Measurements from ENCODE around the gene KLHL29. TPM values are rescaled to one million over a fixed set of nuclear protein-coding genes. Genes with fewer than 3 reads are reported as not detected.
A peak's percentile ranks its signal among the peaks of the same experiment; 100 is the strongest.

KLHL29 gene
- total and polyA plus RNA-seq, 2 experiments from 2014 or later, result 3.8 to 9.9 TPM

GRCh38 chr2:23478087-23478932 is 93.3 kb downstream of the KLHL29 start:
- WGBS (ENCODE audit: low lambda C conversion rate, missing lambda C conversion rate), result 61% methylated on average over 17 of the region's 17 CpGs
- Histone ChIP-seq H3K9me3 (ENCODE audit: low read depth) (no peaks in the 10 kb centered on the region), H3K79me2 (no peaks in the 10 kb centered on the region), H3K36me3 (replicated peaks; ENCODE audit: insufficient read depth, low read depth) (no peaks in the 10 kb centered on the region), H2AFZ (no peak overlapping the region), H3K27ac (no peak overlapping the region), H3K4me1 (ENCODE audit: insufficient read depth) (peaks cover 16% of the 10 kb centered on the region), H4K20me1 (ENCODE audit: insufficient read depth, poor library complexity, severe bottlenecking) (no peaks in the 10 kb centered on the region), H3K9me2 (replicated peaks; ENCODE audit: insufficient read depth) (no peaks in the 10 kb centered on the region), H3K4me3 (no peak overlapping the region), H3K4me2 (no peak overlapping the region), H3K27me3 (no peaks in the 10 kb centered on the region)
- DNase-seq (ENCODE audit: low spot score), result no peak
- TF ChIP-seq EZH2 (IDR thresholded peaks at IDR 0.05; ENCODE audit: borderline replicate concordance) (no peak), CTCF (IDR thresholded peaks at IDR 0.05; ENCODE audit: poor library complexity) (no peak), EZH2phosphoT487 (IDR thresholded peaks at IDR 0.05; ENCODE audit: low read depth, severe bottlenecking, unreplicated experiment) (no peak)

GRCh38 chr2:23478933-23479683 is 94.1 kb downstream of the KLHL29 start:
- Histone ChIP-seq H3K27me3 (no peaks in the 10 kb centered on the region), H3K9me2 (replicated peaks; ENCODE audit: insufficient read depth) (no peaks in the 10 kb centered on the region), H3K36me3 (replicated peaks; ENCODE audit: insufficient read depth, low read depth) (no peaks in the 10 kb centered on the region), H3K9me3 (ENCODE audit: low read depth) (no peaks in the 10 kb centered on the region), H3K4me2 (no peak overlapping the region), H3K4me1 (ENCODE audit: insufficient read depth) (peaks cover 16% of the 10 kb centered on the region), H3K27ac (no peak overlapping the region), H3K79me2 (no peaks in the 10 kb centered on the region), H3K4me3 (no peak overlapping the region), H4K20me1 (ENCODE audit: insufficient read depth, poor library complexity, severe bottlenecking) (no peaks in the 10 kb centered on the region), H2AFZ (no peak overlapping the region)
- TF ChIP-seq EZH2phosphoT487 (IDR thresholded peaks at IDR 0.05; ENCODE audit: low read depth, severe bottlenecking, unreplicated experiment), result no peak
- no peak for TF ChIP-seq CTCF (IDR thresholded peaks at IDR 0.05; ENCODE audit: poor library complexity)
- no peak for TF ChIP-seq EZH2 (IDR thresholded peaks at IDR 0.05; ENCODE audit: borderline replicate concordance)
- 88% methylated on average over 20 of the region's 20 CpGs for WGBS (ENCODE audit: low lambda C conversion rate, missing lambda C conversion rate)
- DNase-seq (ENCODE audit: low spot score), result no peak

- no peak for TF ChIP-seq EZH2 (IDR thresholded peaks at IDR 0.05; ENCODE audit: borderline replicate concordance)
- no peak for TF ChIP-seq EZH2phosphoT487 (IDR thresholded peaks at IDR 0.05; ENCODE audit: low read depth, severe bottlenecking, unreplicated experiment)
- no peak for TF ChIP-seq CTCF (IDR thresholded peaks at IDR 0.05; ENCODE audit: poor library complexity)
- no peaks in the 10 kb centered on the region for H3K9me3 ChIP-seq (ENCODE audit: low read depth)
- peak; percentile 70 for DNase-seq (ENCODE audit: low spot score)
- H3K79me2 ChIP-seq, result no peaks in the 10 kb centered on the region
- H3K4me2 ChIP-seq, result peak overlapping the region; percentile 62
- no peak overlapping the region for H2AFZ ChIP-seq
- H4K20me1 ChIP-seq (ENCODE audit: insufficient read depth, poor library complexity, severe bottlenecking), result no peaks in the 10 kb centered on the region
- no peak overlapping the region for H3K4me3 ChIP-seq
- H3K4me1 ChIP-seq (ENCODE audit: insufficient read depth), result peaks cover 16% of the 10 kb centered on the region
- 60% methylated on average over 17 of the region's 17 CpGs for WGBS (ENCODE audit: low lambda C conversion rate, missing lambda C conversion rate)
- H3K9me2 ChIP-seq (replicated peaks; ENCODE audit: insufficient read depth), result no peaks in the 10 kb centered on the region
- no peaks in the 10 kb centered on the region for H3K27me3 ChIP-seq
- no peaks in the 10 kb centered on the region for H3K36me3 ChIP-seq (replicated peaks; ENCODE audit: insufficient read depth, low read depth)
- H3K27ac ChIP-seq, result peak overlapping the region; percentile 84
Measured at GRCh38 chr2:23480957-23481797, 96.2 kb downstream of the KLHL29 start.

Measured in hepatocyte (in vitro differentiated cells).